Hepatocyte (in vitro differentiated cells): ENCODE measurements around the gene ARMC3. TPM values are rescaled to one million over a fixed set of nuclear protein-coding genes. Genes with fewer than 3 reads are reported as not detected.

ENCODE experiments used
- DNase-seq: peaks from one replicate; pipeline ENCODE4 v3.0.0-alpha.2; 2016; ENCODE audit warnings: low spot score
- H2AFZ ChIP-seq: fragments of 200-600 bp; sonication (generic); 2 replicates; pipeline ENCODE4 v1.6.0; 2016; ENCODE audit warnings: antibody characterized with exemption, mild to moderate bottlenecking
- H3K27ac ChIP-seq: fragments of 200-600 bp; sonication (generic); 2 replicates; pipeline ENCODE4 v1.5.1; 2016; ENCODE audit warnings: mild to moderate bottlenecking
- H3K27me3 ChIP-seq: fragments of 200-600 bp; sonication (generic); 2 replicates; pipeline ENCODE4 v1.6.1; 2016
- H3K36me3 ChIP-seq: fragments of 200-600 bp; sonication (generic); replicated peaks from 2 replicates; pipeline ENCODE4 v1.5.1; 2016; ENCODE audit warnings: low read depth; ENCODE audit not compliant: insufficient read depth
- H3K4me1 ChIP-seq: fragments of 200-600 bp; sonication (generic); 2 replicates; pipeline ENCODE4 v1.5.1; 2016; ENCODE audit warnings: mild to moderate bottlenecking, moderate library complexity; ENCODE audit not compliant: insufficient read depth
- H3K4me2 ChIP-seq: fragments of 200-600 bp; sonication (generic); 2 replicates; pipeline ENCODE4 v1.6.0; 2016
- H3K4me3 ChIP-seq: fragments of 200-600 bp; sonication (generic); 2 replicates; pipeline ENCODE4 v1.5.1; 2016; ENCODE audit warnings: mild to moderate bottlenecking
- H3K79me2 ChIP-seq: fragments of 200-600 bp; sonication (generic); 2 replicates; pipeline ENCODE4 v1.6.0; 2017; ENCODE audit warnings: mild to moderate bottlenecking
- H3K9me2 ChIP-seq: fragments of 200-600 bp; sonication (generic); replicated peaks from 2 replicates; pipeline ENCODE4 v1.6.0; 2017; ENCODE audit warnings: mild to moderate bottlenecking; ENCODE audit not compliant: insufficient read depth
- H3K9me3 ChIP-seq: fragments of 200-600 bp; sonication (generic); 2 replicates; pipeline ENCODE4 v1.5.1; 2016; ENCODE audit warnings: low read depth, mild to moderate bottlenecking
- H4K20me1 ChIP-seq: fragments of 200-600 bp; sonication (generic); 2 replicates; pipeline ENCODE4 v1.6.0; 2016; ENCODE audit warnings: mild to moderate bottlenecking; ENCODE audit not compliant: insufficient read depth, poor library complexity, severe bottlenecking
- EZH2 ChIP-seq: fragments of 200-600 bp; sonication (generic); IDR thresholded peaks from 2 replicates; pipeline ENCODE4 v1.6.1; 2016; ENCODE audit warnings: antibody characterized with exemption, mild to moderate bottlenecking, borderline replicate concordance
- EZH2phosphoT487 ChIP-seq: fragments of 200-600 bp; sonication (generic); IDR thresholded peaks from one replicate; pipeline ENCODE4 v1.6.1; 2018; ENCODE audit warnings: antibody characterized with exemption, mild to moderate bottlenecking, low read depth, moderate library complexity; ENCODE audit not compliant: unreplicated experiment, severe bottlenecking
- WGBS: methylation state at CpG from one replicate; pipeline ENCODE4 v1.1.6; 2016; ENCODE audit warnings: low lambda C conversion rate; ENCODE audit errors: missing lambda C conversion rate; 5-methylcytosine and 5-hydroxymethylcytosine counted together
- polyA plus RNA-seq: library from polyadenylated mRNA; unstranded; fragments of >200 nt; fragmentation: Nextera tagmentation; extraction: Ambion mirVana; gene quantifications from 2 replicates; pipeline ENCODE4 v1.2.1, GENCODE V29; 2016
- total RNA-seq: library from RNA; depleted of rRNA; stranded (reverse); fragments of >200 nt; gene quantifications from 2 replicates; pipeline ENCODE4 v1.2.3, GENCODE V29; 2014
- TF ChIP-seq, protein P1 (sequence below): fragments of 200-600 bp; sonication (generic); IDR thresholded peaks from 2 replicates; pipeline ENCODE4 v1.5.1; 2016; ENCODE audit warnings: antibody characterized with exemption, mild to moderate bottlenecking; ENCODE audit not compliant: poor library complexity

Gene ARMC3
- total and polyA plus RNA-seq, 2 experiments from 2014 or later: not detected

DNA sequence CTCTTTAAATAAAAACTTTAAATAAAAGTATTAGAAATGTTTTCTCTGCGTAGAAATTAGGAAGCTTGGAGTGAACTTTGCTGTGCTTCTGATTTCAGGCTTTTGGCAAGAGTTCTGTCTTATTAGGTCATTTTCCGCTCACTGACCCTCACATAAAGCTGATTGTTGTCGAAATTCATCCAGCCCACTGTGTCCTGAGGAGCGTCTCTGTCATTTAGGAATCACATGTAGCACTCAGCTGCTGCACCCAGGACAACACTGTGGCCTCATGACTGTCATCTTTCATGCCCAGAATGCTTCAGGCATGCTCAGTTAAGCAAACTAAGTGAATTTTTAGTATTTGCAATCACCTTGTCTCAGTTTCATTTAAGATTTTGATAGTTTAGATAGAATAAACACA is 109.7 kb downstream of the ARMC3 start:
- no peak overlapping the region for H3K27ac ChIP-seq
- H3K36me3 ChIP-seq: no peaks in the 10 kb centered on the region
- TF ChIP-seq, protein P1, sequence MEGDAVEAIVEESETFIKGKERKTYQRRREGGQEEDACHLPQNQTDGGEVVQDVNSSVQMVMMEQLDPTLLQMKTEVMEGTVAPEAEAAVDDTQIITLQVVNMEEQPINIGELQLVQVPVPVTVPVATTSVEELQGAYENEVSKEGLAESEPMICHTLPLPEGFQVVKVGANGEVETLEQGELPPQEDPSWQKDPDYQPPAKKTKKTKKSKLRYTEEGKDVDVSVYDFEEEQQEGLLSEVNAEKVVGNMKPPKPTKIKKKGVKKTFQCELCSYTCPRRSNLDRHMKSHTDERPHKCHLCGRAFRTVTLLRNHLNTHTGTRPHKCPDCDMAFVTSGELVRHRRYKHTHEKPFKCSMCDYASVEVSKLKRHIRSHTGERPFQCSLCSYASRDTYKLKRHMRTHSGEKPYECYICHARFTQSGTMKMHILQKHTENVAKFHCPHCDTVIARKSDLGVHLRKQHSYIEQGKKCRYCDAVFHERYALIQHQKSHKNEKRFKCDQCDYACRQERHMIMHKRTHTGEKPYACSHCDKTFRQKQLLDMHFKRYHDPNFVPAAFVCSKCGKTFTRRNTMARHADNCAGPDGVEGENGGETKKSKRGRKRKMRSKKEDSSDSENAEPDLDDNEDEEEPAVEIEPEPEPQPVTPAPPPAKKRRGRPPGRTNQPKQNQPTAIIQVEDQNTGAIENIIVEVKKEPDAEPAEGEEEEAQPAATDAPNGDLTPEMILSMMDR: no peak
- TF ChIP-seq EZH2phosphoT487 (no peak), EZH2 (no peak)
- no peaks in the 10 kb centered on the region for H3K9me2 ChIP-seq
- H3K9me3 ChIP-seq: no peaks in the 10 kb centered on the region
- DNase-seq: no peak
- H3K79me2 ChIP-seq: no peaks in the 10 kb centered on the region
- 83% methylated on average over 4 of the region's 4 CpGs for WGBS
- H3K4me1 ChIP-seq: no peaks in the 10 kb centered on the region
- H3K4me2 ChIP-seq: no peak overlapping the region
- H3K27me3 ChIP-seq: no peaks in the 10 kb centered on the region
- H3K4me3 ChIP-seq: no peak overlapping the region
- H2AFZ ChIP-seq: no peak overlapping the region
- no peaks in the 10 kb centered on the region for H4K20me1 ChIP-seq

DNA sequence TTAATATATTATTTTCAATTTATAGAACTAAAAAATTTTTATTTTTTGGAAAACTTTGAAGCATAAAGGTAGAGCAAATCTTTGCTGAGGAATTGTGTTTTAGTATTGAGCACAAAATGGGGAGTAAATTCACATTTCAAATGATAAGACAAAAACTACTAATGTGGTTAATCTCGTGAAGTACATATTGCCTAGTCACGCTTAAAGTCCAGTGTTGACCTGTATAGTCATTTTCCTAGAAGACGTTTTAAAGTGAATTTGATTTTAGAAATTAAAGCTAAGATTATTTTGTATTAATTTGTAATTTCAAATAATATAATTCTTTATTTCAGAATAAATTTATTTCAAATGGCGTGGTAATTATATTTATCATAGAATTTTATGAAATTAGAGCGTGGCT is 110.3 kb downstream of the ARMC3 start:
- H3K9me2 ChIP-seq: no peaks in the 10 kb centered on the region
- no peaks in the 10 kb centered on the region for H3K4me1 ChIP-seq
- no peaks in the 10 kb centered on the region for H3K79me2 ChIP-seq
- no peak overlapping the region for H3K4me3 ChIP-seq
- no peaks in the 10 kb centered on the region for H4K20me1 ChIP-seq
- WGBS: 83% methylated on average over 5 of the region's 5 CpGs
- H3K4me2 ChIP-seq: no peak overlapping the region
- no peak for TF ChIP-seq EZH2
- TF ChIP-seq EZH2phosphoT487: no peak
- TF ChIP-seq, protein P1: no peak
- no peak overlapping the region for H2AFZ ChIP-seq
- DNase-seq: no peak
- H3K27me3 ChIP-seq: no peaks in the 10 kb centered on the region
- H3K9me3 ChIP-seq: no peaks in the 10 kb centered on the region
- H3K27ac ChIP-seq: no peak overlapping the region
- H3K36me3 ChIP-seq: no peaks in the 10 kb centered on the region

DNA sequence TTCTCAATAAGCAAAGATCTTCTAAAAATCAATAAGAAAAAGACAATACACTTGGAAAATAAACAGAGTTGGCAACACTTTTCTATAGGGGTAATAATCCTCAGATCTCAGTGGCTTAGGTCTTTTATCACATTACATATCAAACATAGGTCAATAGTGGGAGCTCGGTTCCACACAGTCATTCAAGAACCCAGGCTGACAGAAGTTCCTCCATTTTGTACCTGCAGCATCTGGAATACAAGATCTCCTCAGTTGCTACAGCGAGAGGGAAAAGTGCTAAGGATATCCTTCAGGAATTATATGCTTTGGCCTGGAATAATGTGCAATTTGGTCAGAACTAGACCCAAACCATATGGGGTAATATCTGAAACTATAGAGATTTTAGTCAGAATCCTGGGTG is 112.1 kb downstream of the ARMC3 start:
- DNase-seq: no peak
- Histone ChIP-seq H3K9me2 (no peaks in the 10 kb centered on the region), H3K9me3 (no peaks in the 10 kb centered on the region), H3K27ac (no peak overlapping the region), H3K36me3 (no peaks in the 10 kb centered on the region), H2AFZ (no peak overlapping the region), H3K4me3 (no peak overlapping the region), H3K27me3 (no peaks in the 10 kb centered on the region), H3K4me1 (no peaks in the 10 kb centered on the region), H3K79me2 (no peaks in the 10 kb centered on the region), H3K4me2 (no peak overlapping the region), H4K20me1 (no peaks in the 10 kb centered on the region)
- 98% methylated on average over 2 of the region's 2 CpGs for WGBS
- TF ChIP-seq EZH2phosphoT487: no peak
- TF ChIP-seq EZH2: no peak
- TF ChIP-seq, protein P1: no peak

DNA sequence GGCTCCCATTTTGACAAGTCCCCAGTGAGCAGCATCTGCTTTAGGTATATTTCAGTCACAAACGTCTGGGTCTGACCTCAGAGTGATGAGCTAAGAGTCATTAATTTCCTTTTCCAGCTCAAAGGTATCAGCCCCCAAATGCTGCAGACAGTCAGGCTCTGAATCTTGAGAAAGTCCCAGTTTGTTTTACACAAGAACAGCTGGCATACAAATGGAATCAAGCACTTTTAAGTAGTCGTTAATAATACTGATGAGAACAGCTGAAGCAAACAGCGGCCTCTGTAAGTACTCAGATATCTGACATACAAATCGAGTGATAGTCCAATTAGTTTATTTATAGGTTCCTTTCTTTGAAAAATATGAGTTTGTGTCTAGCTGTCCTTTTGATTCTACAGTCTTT is 118.2 kb downstream of the ARMC3 start:
- WGBS: 53% methylated on average over 4 of the region's 4 CpGs
- H3K9me2 ChIP-seq: no peaks in the 10 kb centered on the region
- no peak for DNase-seq

More for the DNA sequence above, 118.2 kb downstream of the ARMC3 start:
- Histone ChIP-seq H3K9me3 (no peaks in the 10 kb centered on the region), H4K20me1 (no peaks in the 10 kb centered on the region), H3K79me2 (no peaks in the 10 kb centered on the region), H3K4me3 (no peak overlapping the region), H3K27ac (no peak overlapping the region), H3K27me3 (no peaks in the 10 kb centered on the region), H2AFZ (no peak overlapping the region), H3K36me3 (no peaks in the 10 kb centered on the region), H3K4me1 (no peaks in the 10 kb centered on the region), H3K4me2 (no peak overlapping the region)
- TF ChIP-seq, protein P1: no peak
- TF ChIP-seq EZH2 (no peak), EZH2phosphoT487 (no peak)
